ENCODE results near the gene LY86. TPM values are rescaled to one million over a fixed set of nuclear protein-coding genes. Genes with fewer than 3 reads are reported as not detected.

Gene LY86
- total RNA-seq, 3 donors from 2014 or later (not counting 1 experiment from before 2014, with no cell fraction given), result 2.0 to 5.1 (median 2.2) TPM

- ATAC-seq (no peak), DNase-seq (no peak)
- Histone ChIP-seq H3K27me3 (ENCODE audit: control insufficient read depth, insufficient read depth, low read length) (no peaks in the 10 kb centered on the region), H3K4me3 (ENCODE audit: low read length) (no peak overlapping the region), H3K36me3 (ENCODE audit: control insufficient read depth, insufficient read depth, low read length) (no peaks in the 10 kb centered on the region), H3K4me1 (ENCODE audit: control insufficient read depth, insufficient read depth, low read length) (no peaks in the 10 kb centered on the region), H3K9me3 (ENCODE audit: control insufficient read depth, insufficient read depth, low read length) (no peaks in the 10 kb centered on the region), H3K27ac (ENCODE audit: low read length) (no peak overlapping the region)
- peaks cover 0 to 10% of the 10 kb centered on the region in 2 donors for H3K4me1 Mint-ChIP-seq
- TF ChIP-seq, protein P1, sequence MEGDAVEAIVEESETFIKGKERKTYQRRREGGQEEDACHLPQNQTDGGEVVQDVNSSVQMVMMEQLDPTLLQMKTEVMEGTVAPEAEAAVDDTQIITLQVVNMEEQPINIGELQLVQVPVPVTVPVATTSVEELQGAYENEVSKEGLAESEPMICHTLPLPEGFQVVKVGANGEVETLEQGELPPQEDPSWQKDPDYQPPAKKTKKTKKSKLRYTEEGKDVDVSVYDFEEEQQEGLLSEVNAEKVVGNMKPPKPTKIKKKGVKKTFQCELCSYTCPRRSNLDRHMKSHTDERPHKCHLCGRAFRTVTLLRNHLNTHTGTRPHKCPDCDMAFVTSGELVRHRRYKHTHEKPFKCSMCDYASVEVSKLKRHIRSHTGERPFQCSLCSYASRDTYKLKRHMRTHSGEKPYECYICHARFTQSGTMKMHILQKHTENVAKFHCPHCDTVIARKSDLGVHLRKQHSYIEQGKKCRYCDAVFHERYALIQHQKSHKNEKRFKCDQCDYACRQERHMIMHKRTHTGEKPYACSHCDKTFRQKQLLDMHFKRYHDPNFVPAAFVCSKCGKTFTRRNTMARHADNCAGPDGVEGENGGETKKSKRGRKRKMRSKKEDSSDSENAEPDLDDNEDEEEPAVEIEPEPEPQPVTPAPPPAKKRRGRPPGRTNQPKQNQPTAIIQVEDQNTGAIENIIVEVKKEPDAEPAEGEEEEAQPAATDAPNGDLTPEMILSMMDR (IDR thresholded peaks at IDR 0.05), result no peak
- no CpG with 5 or more reads among the region's 4 CpGs for WGBS (ENCODE audit: insufficient coverage)
- no peaks in the 10 kb centered on the region for H3K9me3 Mint-ChIP-seq
- intact Hi-C loops (cut with micrococcal nuclease), result no loop called here
- H3K36me3 Mint-ChIP-seq, result no peaks in the 10 kb centered on the region
- H3K27me3 Mint-ChIP-seq (ENCODE audit: low read depth in 2 of 2), result peaks cover 14 to 15% of the 10 kb centered on the region in 2 donors
- H3K4me3 Mint-ChIP-seq, result no peak overlapping the region
- H3K27ac Mint-ChIP-seq, result no peak overlapping the region
Observed at GRCh38 chr6:6557504-6557839, 31.0 kb upstream of the LY86 start.

DNA sequence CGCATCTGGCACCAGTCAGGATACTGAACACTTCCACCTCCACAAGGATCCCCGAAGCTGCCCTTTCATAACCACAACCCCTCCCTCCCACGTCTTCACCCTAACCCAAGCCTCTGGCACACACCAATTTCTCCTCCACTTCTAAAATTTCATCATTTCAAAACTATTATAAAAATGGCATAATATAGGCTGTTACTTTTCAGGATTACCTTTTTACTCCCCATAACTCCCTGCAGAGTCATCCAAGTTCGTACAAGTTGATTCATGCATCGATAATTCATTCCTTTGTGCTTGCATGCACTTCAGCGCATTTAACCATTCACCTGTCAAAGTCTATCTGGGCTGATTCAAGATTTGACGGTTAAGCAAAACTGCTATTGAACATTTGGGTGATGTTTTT, 30.6 kb upstream of the LY86 start:
- H3K36me3 ChIP-seq (ENCODE audit: control insufficient read depth, insufficient read depth, low read length), result no peaks in the 10 kb centered on the region
- WGBS (ENCODE audit: insufficient coverage), result 74% methylated on average over 7 of the region's 7 CpGs
- Mint-ChIP-seq H3K9me3 (no peaks in the 10 kb centered on the region), H3K36me3 (no peaks in the 10 kb centered on the region), H3K27me3 (ENCODE audit: low read depth in 2 of 2) (peaks cover 14% of the 10 kb centered on the region in 2 donors), H3K4me1 (peaks cover 0 to 10% of the 10 kb centered on the region in 2 donors), H3K27ac (no peak overlapping the region), H3K4me3 (no peak overlapping the region)
- H3K27me3 ChIP-seq (ENCODE audit: control insufficient read depth, insufficient read depth, low read length), result no peaks in the 10 kb centered on the region
- no peaks in the 10 kb centered on the region for H3K4me1 ChIP-seq (ENCODE audit: control insufficient read depth, insufficient read depth, low read length)
- H3K9me3 ChIP-seq (ENCODE audit: control insufficient read depth, insufficient read depth, low read length), result no peaks in the 10 kb centered on the region
- H3K27ac ChIP-seq (ENCODE audit: low read length), result no peak overlapping the region
- H3K4me3 ChIP-seq (ENCODE audit: low read length), result no peak overlapping the region
- TF ChIP-seq, protein P1 (IDR thresholded peaks at IDR 0.05), result no peak
- intact Hi-C loops (cut with micrococcal nuclease), result no loop called here
- DNase-seq (no peak), ATAC-seq (no peak)

GRCh38 chr6:6559994-6560570, 28.4 kb upstream of the LY86 start:
- TF ChIP-seq, protein P1 (IDR thresholded peaks at IDR 0.05), result no peak
- Histone ChIP-seq H3K27me3 (ENCODE audit: control insufficient read depth, insufficient read depth, low read length) (no peaks in the 10 kb centered on the region), H3K9me3 (ENCODE audit: control insufficient read depth, insufficient read depth, low read length) (no peaks in the 10 kb centered on the region), H3K27ac (ENCODE audit: low read length) (no peak overlapping the region), H3K4me3 (ENCODE audit: low read length) (no peak overlapping the region), H3K4me1 (ENCODE audit: control insufficient read depth, insufficient read depth, low read length) (no peaks in the 10 kb centered on the region), H3K36me3 (ENCODE audit: control insufficient read depth, insufficient read depth, low read length) (no peaks in the 10 kb centered on the region)
- intact Hi-C loops (cut with micrococcal nuclease), result no loop called here
- ATAC-seq (no peak), DNase-seq (no peak)
- Mint-ChIP-seq H3K36me3 (no peaks in the 10 kb centered on the region), H3K27me3 (ENCODE audit: low read depth in 2 of 2) (peaks cover 8 to 14% of the 10 kb centered on the region in 2 donors), H3K4me1 (peaks cover 0 to 17% of the 10 kb centered on the region in 2 donors), H3K4me3 (no peak overlapping the region), H3K27ac (no peak overlapping the region), H3K9me3 (no peaks in the 10 kb centered on the region)
- 88% methylated on average over 6 of the region's 6 CpGs for WGBS (ENCODE audit: insufficient coverage)

- WGBS (ENCODE audit: insufficient coverage), result 70% methylated on average over 2 of the region's 3 CpGs
- Mint-ChIP-seq H3K27ac (no peak overlapping the region), H3K4me3 (no peak overlapping the region), H3K9me3 (no peaks in the 10 kb centered on the region), H3K4me1 (peaks cover 0 to 17% of the 10 kb centered on the region in 2 donors), H3K36me3 (no peaks in the 10 kb centered on the region), H3K27me3 (ENCODE audit: low read depth in 2 of 2) (peaks cover 8 to 14% of the 10 kb centered on the region in 2 donors)
- no peaks in the 10 kb centered on the region for H3K36me3 ChIP-seq (ENCODE audit: control insufficient read depth, insufficient read depth, low read length)
- TF ChIP-seq, protein P1 (IDR thresholded peaks at IDR 0.05), result no peak
- ATAC-seq, result no peak
- H3K27ac ChIP-seq (ENCODE audit: low read length), result no peak overlapping the region
- H3K4me1 ChIP-seq (ENCODE audit: control insufficient read depth, insufficient read depth, low read length), result no peaks in the 10 kb centered on the region
- H3K9me3 ChIP-seq (ENCODE audit: control insufficient read depth, insufficient read depth, low read length), result no peaks in the 10 kb centered on the region
- intact Hi-C loops (cut with micrococcal nuclease), result no loop called here
- H3K27me3 ChIP-seq (ENCODE audit: control insufficient read depth, insufficient read depth, low read length), result no peaks in the 10 kb centered on the region
- no peak for DNase-seq
- no peak overlapping the region for H3K4me3 ChIP-seq (ENCODE audit: low read length)
Observed at GRCh38 chr6:6560909-6561308, 27.6 kb upstream of the LY86 start.

All from natural killer cell (primary cell).